ENCODE data around the gene FAM72D.
A peak's percentile ranks its signal among the peaks of the same experiment; 100 is the strongest.
"Not testable (repeated sequence)": the region's sequence is repeated elsewhere in the genome, so short reads cannot be mapped to it uniquely, and the experiment has no call there.

Gene FAM72D

GRCh38 chr1:145093517-145094149 lies 2.1 kb upstream of the FAM72D start:
- peak; percentile 8 for DNase-seq

- peak; percentile 3 for DNase-seq
Observed at GRCh38 chr1:145094655-145095211, 1.0 kb upstream of the FAM72D start.

GRCh38 chr1:145101725-145102124 lies 6.0 kb downstream of the FAM72D start:
- DNase-seq, result not testable (repeated sequence)

- not testable (repeated sequence) for DNase-seq
Observed at GRCh38 chr1:145103294-145103693, 7.5 kb downstream of the FAM72D start.

GRCh38 chr1:145111674-145112073 lies 15.9 kb downstream of the FAM72D start:
- DNase-seq, result not testable (repeated sequence)

GRCh38 chr1:145112703-145113102 lies 16.9 kb downstream of the FAM72D start:
- DNase-seq, result not testable (repeated sequence)

- not testable (repeated sequence) for DNase-seq
Observed at GRCh38 chr1:145114560-145115057, 18.8 kb downstream of the FAM72D start.

- not testable (repeated sequence) for DNase-seq
Observed at GRCh38 chr1:145115587-145116493, 20.1 kb downstream of the FAM72D start.

GRCh38 chr1:145119842-145120241 lies 24.1 kb downstream of the FAM72D start:
- DNase-seq, result not testable (repeated sequence)

GRCh38 chr1:145122344-145123061 lies 26.7 kb downstream of the FAM72D start:
- DNase-seq, result not testable (repeated sequence)

- DNase-seq, result not testable (repeated sequence)
Observed at GRCh38 chr1:145123062-145123395, 27.3 kb downstream of the FAM72D start.

- DNase-seq, result not testable (repeated sequence)
Observed at GRCh38 chr1:145123992-145124641, 28.3 kb downstream of the FAM72D start.

GRCh38 chr1:145125112-145125511 lies 29.3 kb downstream of the FAM72D start:
- DNase-seq, result not testable (repeated sequence)

GRCh38 chr1:145127144-145127543 lies 31.4 kb downstream of the FAM72D start:
- DNase-seq, result not testable (repeated sequence)

GRCh38 chr1:145128697-145129469 lies 33.1 kb downstream of the FAM72D start:
- not testable (repeated sequence) for DNase-seq

GRCh38 chr1:145134476-145134875 lies 38.7 kb downstream of the FAM72D start:
- not testable (repeated sequence) for DNase-seq

- DNase-seq, result not testable (repeated sequence)
Observed at GRCh38 chr1:145140549-145140948, 44.8 kb downstream of the FAM72D start.

GRCh38 chr1:145144264-145144913 lies 48.6 kb downstream of the FAM72D start:
- DNase-seq, result not testable (repeated sequence)

- not testable (repeated sequence) for DNase-seq
Observed at GRCh38 chr1:145146308-145146707, 50.5 kb downstream of the FAM72D start.

GRCh38 chr1:145147172-145147571 lies 51.4 kb downstream of the FAM72D start:
- DNase-seq, result not testable (repeated sequence)

GRCh38 chr1:145155421-145155820 lies 59.6 kb downstream of the FAM72D start:
- not testable (repeated sequence) for DNase-seq

All from stimulated activated CD4-positive, alpha-beta T cell treated with anti-CD3 and anti-CD28 coated beads, Interleukin-4, amount 100 ng/mL, for 1 hour (primary cell).